CD4-positive, alpha-beta T cell (primary cell): ENCODE results near the gene DNAJC17. TPM values are rescaled to one million over a fixed set of nuclear protein-coding genes. Genes with fewer than 3 reads are reported as not detected.

Experiments
- ATAC-seq: fragments of 200-7000 bp; cut with Tn5 transposase; one replicate; pipeline ENCODE4 v1.10.0; 2022; ENCODE audit warnings: mild to moderate bottlenecking; ENCODE audit not compliant: poor library complexity
- CTCF ChIA-PET: fragments of 350-600 bp; sonication (Branson Sonifier 250); formaldehyde crosslinking; loops from one replicate; lab custom pipeline; 2021; ENCODE audit warnings: antibody characterized with exemption, inconsistent platforms; lab: Charles Lee
- POLR2A ChIA-PET: fragments of 350-600 bp; sonication (Branson Sonifier 250); formaldehyde crosslinking; loops from one replicate; lab custom pipeline; 2021; ENCODE audit warnings: antibody characterized with exemption, inconsistent platforms; lab: Charles Lee
- DNase-seq, 14 experiments: peaks; one replicate each; pipeline ENCODE4 v3.0.0-alpha.2; 2013 to 2020; ENCODE audit warnings: mixed read lengths in 2 of 14
- H3K27ac ChIP-seq, 2 donors: one replicate each; pipeline versions ENCODE4 v1.5.1 to v1.7.0; 2013; ENCODE audit warnings: low read length in 2 of 2, low read depth in 1 of 2, mild to moderate bottlenecking in 1 of 2
- H3K27me3 ChIP-seq, 2 experiments: 1 replicate in 1 of 2; 2 replicates in 1 of 2; pipeline versions ENCODE4 v1.6.1 to v1.7.0; 2013; ENCODE audit warnings: low read length in 2 of 2, control low read depth in 1 of 2, mild to moderate bottlenecking in 1 of 2, moderate library complexity in 1 of 2; ENCODE audit not compliant: insufficient read depth in 2 of 2, control insufficient read depth in 1 of 2
- H3K36me3 ChIP-seq: one replicate; pipeline ENCODE4 v1.6.1; 2013; ENCODE audit warnings: low read length, control low read depth; ENCODE audit not compliant: insufficient read depth
- H3K4me1 ChIP-seq: one replicate; pipeline ENCODE4 v1.6.1; 2013; ENCODE audit warnings: low read length, control low read depth; ENCODE audit not compliant: insufficient read depth
- H3K4me3 ChIP-seq: one replicate; pipeline ENCODE4 v1.5.1; 2013; ENCODE audit warnings: mild to moderate bottlenecking, low read length, moderate library complexity
- H3K9me3 ChIP-seq, 2 experiments: 1 replicate in 1 of 2; 2 replicates in 1 of 2; pipeline versions ENCODE4 v1.6.1 to v1.7.0; 2013; ENCODE audit warnings: low read length in 2 of 2, mild to moderate bottlenecking in 2 of 2, control low read depth in 1 of 2, moderate library complexity in 1 of 2; ENCODE audit not compliant: control insufficient read depth in 1 of 2, insufficient read depth in 1 of 2
- H3K27ac Mint-ChIP-seq: one replicate; pipeline ENCODE4 v1.8.0; 2020; ENCODE audit warnings: mixed read lengths
- H3K27me3 Mint-ChIP-seq: one replicate; pipeline ENCODE4 v1.8.0; 2021; ENCODE audit warnings: mixed read lengths
- H3K36me3 Mint-ChIP-seq: one replicate; pipeline ENCODE4 v1.8.0; 2021; ENCODE audit warnings: low read depth, mixed read lengths
- H3K4me1 Mint-ChIP-seq: one replicate; pipeline ENCODE4 v1.8.0; 2021; ENCODE audit warnings: low read depth, mixed read lengths
- H3K4me3 Mint-ChIP-seq: one replicate; pipeline ENCODE4 v1.8.0; 2020; ENCODE audit warnings: mild to moderate bottlenecking, mixed read lengths
- H3K9me3 Mint-ChIP-seq: one replicate; pipeline ENCODE4 v1.8.0; 2020; ENCODE audit warnings: mixed read lengths
- intact Hi-C, 2 experiments: fragments of 100-400 bp; cut with DNase I in 1 of 2; cut with micrococcal nuclease in 1 of 2; formaldehyde crosslinking; loops; one replicate each; pipeline versions ENCODE4 v1.15.1 to v1.9.0; 2023 to 2025; cut with DNase I, micrococcal nuclease
- total RNA-seq, 174 experiments: library from RNA in 2 of 174; stranded (reverse) in 2 of 174; gene quantifications; one replicate each; pipeline ENCODE4 v1.2.3 and lab custom pipeline; 2021 to 2026
- TF ChIP-seq, protein P1 (sequence below): fragments of 200-600 bp; IDR thresholded peaks from one replicate; pipeline ENCODE4 v1.8.0; 2022; ENCODE audit warnings: antibody characterized with exemption, mild to moderate bottlenecking

The DNAJC17 gene
- total RNA-seq, 2 experiments from 2014 or later: 14.4 to 17.9 TPM

DNA sequence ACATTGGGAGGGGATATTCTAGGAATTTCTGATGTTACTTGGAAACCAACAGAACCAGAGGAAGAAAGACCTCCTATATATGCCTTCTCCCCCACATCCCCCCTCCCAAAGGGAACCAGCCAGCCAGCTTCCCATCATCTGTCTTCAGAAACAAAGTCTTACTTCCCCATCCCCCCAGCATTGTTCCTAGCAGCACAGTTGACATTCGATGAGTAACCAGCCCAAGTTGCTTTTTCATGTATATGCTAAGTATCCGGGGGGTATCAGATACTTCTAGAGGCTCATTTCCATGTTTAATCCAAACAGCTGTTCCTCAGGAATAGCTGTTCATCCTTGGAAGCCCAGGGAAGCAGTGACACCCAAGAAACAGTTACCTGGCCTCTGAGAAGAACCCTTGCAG, 68.2 kb downstream of the DNAJC17 start:
- Histone ChIP-seq H3K9me3 (no peaks in the 10 kb centered on the region), H3K4me3 (no peak overlapping the region), H3K36me3 (peaks cover 73% of the 10 kb centered on the region), H3K4me1 (peaks cover 12% of the 10 kb centered on the region), H3K27me3 (no peaks in the 10 kb centered on the region), H3K27ac (no peak overlapping the region)
- Mint-ChIP-seq H3K4me3 (no peak overlapping the region), H3K27ac (no peak overlapping the region), H3K4me1 (peaks cover 6% of the 10 kb centered on the region), H3K27me3 (no peaks in the 10 kb centered on the region), H3K9me3 (no peaks in the 10 kb centered on the region), H3K36me3 (peaks cover 86% of the 10 kb centered on the region)
- POLR2A ChIA-PET: interaction anchor here (0.7 to 0.8 kb wide), 2 partner anchors 19 to 492 kb away, joined by 3 read pairs; partner anchors contain the start of gene CHP1
- intact Hi-C loops: no loop called here
- TF ChIP-seq, protein P1, sequence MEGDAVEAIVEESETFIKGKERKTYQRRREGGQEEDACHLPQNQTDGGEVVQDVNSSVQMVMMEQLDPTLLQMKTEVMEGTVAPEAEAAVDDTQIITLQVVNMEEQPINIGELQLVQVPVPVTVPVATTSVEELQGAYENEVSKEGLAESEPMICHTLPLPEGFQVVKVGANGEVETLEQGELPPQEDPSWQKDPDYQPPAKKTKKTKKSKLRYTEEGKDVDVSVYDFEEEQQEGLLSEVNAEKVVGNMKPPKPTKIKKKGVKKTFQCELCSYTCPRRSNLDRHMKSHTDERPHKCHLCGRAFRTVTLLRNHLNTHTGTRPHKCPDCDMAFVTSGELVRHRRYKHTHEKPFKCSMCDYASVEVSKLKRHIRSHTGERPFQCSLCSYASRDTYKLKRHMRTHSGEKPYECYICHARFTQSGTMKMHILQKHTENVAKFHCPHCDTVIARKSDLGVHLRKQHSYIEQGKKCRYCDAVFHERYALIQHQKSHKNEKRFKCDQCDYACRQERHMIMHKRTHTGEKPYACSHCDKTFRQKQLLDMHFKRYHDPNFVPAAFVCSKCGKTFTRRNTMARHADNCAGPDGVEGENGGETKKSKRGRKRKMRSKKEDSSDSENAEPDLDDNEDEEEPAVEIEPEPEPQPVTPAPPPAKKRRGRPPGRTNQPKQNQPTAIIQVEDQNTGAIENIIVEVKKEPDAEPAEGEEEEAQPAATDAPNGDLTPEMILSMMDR: no peak
- no peak for DNase-seq
- CTCF ChIA-PET: no interaction called here
- ATAC-seq: no peak

DNA sequence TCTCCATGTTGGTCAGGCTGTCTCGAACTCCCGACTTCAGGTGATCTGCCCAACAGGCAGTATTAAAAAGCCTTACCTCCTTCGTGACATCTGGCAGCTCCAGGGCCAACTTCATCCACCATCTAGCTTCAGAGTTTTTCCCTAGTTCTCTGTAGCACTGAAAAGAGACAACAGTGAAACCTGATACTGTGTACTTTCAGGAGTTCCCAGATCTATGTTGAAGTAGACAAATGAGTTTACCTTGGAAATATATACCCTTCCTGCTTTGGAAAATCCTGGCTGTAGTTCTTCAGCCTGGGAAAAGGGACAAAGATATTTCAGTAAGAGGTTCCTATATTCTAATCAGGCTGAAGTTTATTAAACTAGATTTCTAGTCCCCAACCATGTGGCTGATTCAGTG, 70.2 kb downstream of the DNAJC17 start:
- H3K4me3 ChIP-seq: no peak overlapping the region
- no peaks in the 10 kb centered on the region for H3K27me3 Mint-ChIP-seq
- ChIA-PET CTCF (interaction anchor here (1.4 kb wide), 1 partner anchor 46 kb away, joined by 3 read pairs; no protein-coding TSS in a partner anchor), POLR2A (no interaction called here)
- TF ChIP-seq, protein P1: no peak
- H3K9me3 ChIP-seq: no peaks in the 10 kb centered on the region
- H3K27me3 ChIP-seq: no peaks in the 10 kb centered on the region
- H3K9me3 Mint-ChIP-seq: no peaks in the 10 kb centered on the region
- DNase-seq: no peak
- H3K27ac Mint-ChIP-seq: no peak overlapping the region
- no peaks in the 10 kb centered on the region for H3K4me1 Mint-ChIP-seq
- no peak overlapping the region for H3K27ac ChIP-seq
- peaks cover 65% of the 10 kb centered on the region for H3K36me3 ChIP-seq
- no peak for ATAC-seq
- no peak overlapping the region for H3K4me3 Mint-ChIP-seq
- peaks cover 76% of the 10 kb centered on the region for H3K36me3 Mint-ChIP-seq
- intact Hi-C loops: no loop called here
- H3K4me1 ChIP-seq: no peaks in the 10 kb centered on the region

DNA sequence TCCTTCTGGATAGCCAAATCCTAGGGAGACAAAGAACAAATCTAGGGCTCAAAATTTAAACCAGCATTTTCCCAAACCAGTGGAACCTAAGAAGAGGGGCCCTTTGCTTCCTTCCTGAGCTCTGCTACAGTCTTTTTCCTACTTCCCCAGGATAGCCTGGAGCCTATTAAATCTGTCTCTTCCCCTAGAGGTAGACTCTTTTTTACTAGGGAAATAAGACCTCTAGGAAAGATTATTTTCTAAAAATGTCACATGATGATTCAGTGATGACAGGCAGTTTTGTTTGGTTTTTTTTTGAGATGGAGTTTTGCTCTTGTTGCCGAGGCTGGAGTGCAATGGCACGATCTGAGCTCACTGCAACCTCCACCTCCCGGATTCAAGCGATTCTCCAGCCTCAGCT, 70.7 kb downstream of the DNAJC17 start:
- ChIA-PET POLR2A (no interaction called here), CTCF (interaction anchor here (1.4 kb wide), 1 partner anchor 46 kb away, joined by 3 read pairs; no protein-coding TSS in a partner anchor)
- intact Hi-C loops: no loop called here
- no peaks in the 10 kb centered on the region for H3K27me3 ChIP-seq
- Mint-ChIP-seq H3K27me3 (no peaks in the 10 kb centered on the region), H3K27ac (no peak overlapping the region), H3K36me3 (peaks cover 79% of the 10 kb centered on the region), H3K4me1 (no peaks in the 10 kb centered on the region), H3K4me3 (no peak overlapping the region), H3K9me3 (no peaks in the 10 kb centered on the region)
- no peak overlapping the region for H3K27ac ChIP-seq
- H3K4me1 ChIP-seq: no peaks in the 10 kb centered on the region
- H3K36me3 ChIP-seq: peaks cover 67% of the 10 kb centered on the region
- DNase-seq (no peak), ATAC-seq (no peak)
- no peaks in the 10 kb centered on the region for H3K9me3 ChIP-seq
- TF ChIP-seq, protein P1: no peak
- H3K4me3 ChIP-seq: no peak overlapping the region
